ENCODE data around the gene KCNMA1. TPM values are rescaled to one million over a fixed set of nuclear protein-coding genes. Genes with fewer than 3 reads are reported as not detected.

The KCNMA1 gene
- total RNA-seq, 1 experiment from 2014 or later: 0.49 TPM

GRCh38 chr10:77291596-77292505 lies 345.8 kb downstream of the KCNMA1 start:
- Histone ChIP-seq H3K4me3 (replicated peaks in 1 of 2; ENCODE audit: low read depth in 1 of 2, low read length in 2 of 2) (no peak overlapping the region), H2AFZ (ENCODE audit: low read depth, low read length, poor library complexity, severe bottlenecking) (no peak overlapping the region), H3K79me2 (ENCODE audit: insufficient read depth, low read length) (no peaks in the 10 kb centered on the region), H3K9me3 (ENCODE audit: control insufficient read depth in 1 of 2, insufficient read depth in 1 of 2, low read depth in 1 of 2, low read length in 2 of 2) (no peaks in the 10 kb centered on the region), H4K20me1 (ENCODE audit: insufficient read depth) (no peaks in the 10 kb centered on the region), H3K36me3 (ENCODE audit: control insufficient read depth in 1 of 2, insufficient read depth in 2 of 2, low read length in 2 of 2) (no peaks in the 10 kb centered on the region), H3K9ac (ENCODE audit: low read length) (no peak overlapping the region), H3K27me3 (ENCODE audit: insufficient read depth, low read length) (peaks cover 59% of the 10 kb centered on the region), H3K27ac (ENCODE audit: low read depth, low read length) (no peak overlapping the region), H3K4me1 (ENCODE audit: control insufficient read depth in 1 of 2, insufficient read depth in 2 of 2, low read length in 2 of 2) (no peaks in the 10 kb centered on the region), H3K4me2 (ENCODE audit: low read length) (no peak overlapping the region), H3K9me2 (ENCODE audit: insufficient read depth) (no peaks in the 10 kb centered on the region)
- ChIA-PET POLR2A (no interaction called here), CTCF (no interaction called here), RAD21 (ENCODE audit: low non-redundant PET in 1 of 2, low total read pairs in 2 of 2, uncharacterized antibody in 2 of 2, unreplicated experiment in 2 of 2) (no interaction called here)
- DNase-seq (ENCODE audit: low read depth, low spot score) (no peak), ATAC-seq (no peak)
- TF ChIP-seq EZH2 (IDR thresholded peaks at IDR 0.05): no peak
- no peak for TF ChIP-seq MAX (IDR thresholded peaks at IDR 0.05)
- no peak for TF ChIP-seq CBX3 (IDR thresholded peaks at IDR 0.05; ENCODE audit: low read depth)
- no peak for TF ChIP-seq JUND (IDR thresholded peaks at IDR 0.05)
- no peak for TF ChIP-seq ELF1 (IDR thresholded peaks at IDR 0.05; ENCODE audit: borderline replicate concordance, low read depth)
- no peak for TF ChIP-seq ATF3 (IDR thresholded peaks at IDR 0.05)
- no peak for TF ChIP-seq POLR2A (IDR thresholded peaks at IDR 0.05; ENCODE audit: borderline replicate concordance, extremely low read depth, insufficient read depth, insufficient read length)
- TF ChIP-seq SIN3A (IDR thresholded peaks at IDR 0.05; ENCODE audit: low read depth): no peak
- TF ChIP-seq REST (IDR thresholded peaks at IDR 0.05; ENCODE audit: low read depth): no peak
- no peak for TF ChIP-seq ZBTB33 (IDR thresholded peaks at IDR 0.05; ENCODE audit: extremely low read depth, insufficient replicate concordance, low read length)
- TF ChIP-seq TCF7L2 (IDR thresholded peaks at IDR 0.05; ENCODE audit: borderline replicate concordance, extremely low read depth, insufficient read depth, insufficient read length): no peak
- TF ChIP-seq CEBPB (IDR thresholded peaks at IDR 0.05; ENCODE audit: low read depth): no peak
- no peak for TF ChIP-seq RAD21 (IDR thresholded peaks at IDR 0.05; ENCODE audit: low read depth)
- TF ChIP-seq ZFX (IDR thresholded peaks at IDR 0.05): no peak
- no peak for TF ChIP-seq CTCF (IDR thresholded peaks at IDR 0.05 in 2 of 3, conservative IDR thresholded peaks at IDR 0.05 in 1 of 3; ENCODE audit: borderline replicate concordance in 1 of 3, insufficient read depth in 1 of 3, low read depth in 2 of 3, low read length in 2 of 3)
- no peak for TF ChIP-seq FOSL1 (IDR thresholded peaks at IDR 0.05; ENCODE audit: low read depth)
- no TSS peak for BruUV-seq (replicated peaks)
- intact Hi-C loops (cut with micrococcal nuclease): no loop called here

Measured in HCT116 (cell line).